GM23338 (cell line): Measurements from ENCODE around the gene SLC35F4. TPM values are rescaled to one million over a fixed set of nuclear protein-coding genes. Genes with fewer than 3 reads are reported as not detected.

Experiments
- ATAC-seq: fragments of 200-7000 bp; cut with Tn5 transposase; 3 replicates; pipeline ENCODE4 v1.9.1; 2020
- DNase-seq: peaks from one replicate; pipeline ENCODE4 v3.0.0-alpha.2; 2015; ENCODE audit warnings: low spot score
- H2AFZ ChIP-seq: fragments of 200-600 bp; sonication (generic); 2 replicates; pipeline ENCODE4 v1.8.0; 2016; ENCODE audit warnings: antibody characterized with exemption, mild to moderate bottlenecking, moderate library complexity
- H3F3A ChIP-seq: fragments of 200-600 bp; sonication (generic); replicated peaks from 2 replicates; pipeline ENCODE4 v1.8.0; 2017; ENCODE audit warnings: antibody characterized with exemption, mixed run types, low read depth
- H3K27ac ChIP-seq: fragments of 200-600 bp; sonication (generic); 2 replicates; pipeline ENCODE4 v1.6.1; 2016; ENCODE audit warnings: low read depth
- H3K27me3 ChIP-seq: fragments of 200-600 bp; sonication (generic); 2 replicates; pipeline ENCODE4 v1.8.0; 2016; ENCODE audit warnings: mild to moderate bottlenecking, mixed run types, moderate library complexity; ENCODE audit not compliant: insufficient read depth
- H3K36me3 ChIP-seq: fragments of 200-600 bp; sonication (generic); 2 replicates; pipeline ENCODE4 v1.8.0; 2016; ENCODE audit warnings: mild to moderate bottlenecking; ENCODE audit not compliant: insufficient read depth
- H3K4me1 ChIP-seq: fragments of 200-600 bp; sonication (generic); 2 replicates; pipeline ENCODE4 v1.8.0; 2016; ENCODE audit warnings: mild to moderate bottlenecking, moderate library complexity; ENCODE audit not compliant: insufficient read depth
- H3K4me2 ChIP-seq: fragments of 200-600 bp; sonication (generic); 2 replicates; pipeline ENCODE4 v1.7.1; 2017; ENCODE audit warnings: mixed run types
- H3K4me3 ChIP-seq: fragments of 200-600 bp; sonication (generic); 2 replicates; pipeline ENCODE4 v1.6.1; 2016; ENCODE audit warnings: mixed run types
- H3K79me2 ChIP-seq: fragments of 200-600 bp; sonication (generic); replicated peaks from 2 replicates; pipeline ENCODE4 v1.8.0; 2017; ENCODE audit warnings: mild to moderate bottlenecking; ENCODE audit not compliant: insufficient read depth
- H3K9me2 ChIP-seq: fragments of 200-600 bp; sonication (generic); 2 replicates; pipeline ENCODE4 v1.8.0; 2017; ENCODE audit not compliant: insufficient read depth
- H4K20me1 ChIP-seq: fragments of 200-600 bp; sonication (generic); replicated peaks from 2 replicates; pipeline ENCODE4 v1.8.0; 2017; ENCODE audit warnings: mild to moderate bottlenecking; ENCODE audit not compliant: insufficient read depth
- H3K27ac Mint-ChIP-seq: 2 replicates; pipeline ENCODE4 v1.8.0; 2020; ENCODE audit warnings: inconsistent platforms, mild to moderate bottlenecking, moderate library complexity, mixed read lengths
- H3K27me3 Mint-ChIP-seq: 3 replicates; pipeline ENCODE4 v1.8.0; 2022; ENCODE audit warnings: low read depth, mild to moderate bottlenecking, moderate library complexity, mixed read lengths, inconsistent platforms; ENCODE audit not compliant: insufficient read depth, poor library complexity
- H3K36me3 Mint-ChIP-seq: 3 replicates; pipeline ENCODE4 v1.8.0; 2021; ENCODE audit warnings: low read depth, mild to moderate bottlenecking, inconsistent platforms, moderate library complexity, mixed read lengths
- H3K4me1 Mint-ChIP-seq: 3 replicates; pipeline ENCODE4 v1.8.0; 2020; ENCODE audit warnings: mild to moderate bottlenecking, inconsistent platforms, mixed read lengths
- H3K4me3 Mint-ChIP-seq: 3 replicates; pipeline ENCODE4 v1.8.0; 2021; ENCODE audit warnings: moderate library complexity, mild to moderate bottlenecking, inconsistent platforms, mixed read lengths
- H3K9me3 Mint-ChIP-seq: 3 replicates; pipeline ENCODE4 v1.8.0; 2020; ENCODE audit warnings: moderate library complexity, mild to moderate bottlenecking, inconsistent platforms, mixed read lengths
- CREB1 ChIP-seq: fragments of 250-450 bp; sonication (Bioruptor Pico); IDR thresholded peaks from 2 replicates; pipeline ENCODE4 v1.5.0; 2020; ENCODE audit warnings: low read depth, mild to moderate bottlenecking, moderate library complexity
- CTCF ChIP-seq, 2 experiments: fragments of 200-600 bp in 1 of 2; sonication (generic) in 1 of 2; conservative IDR thresholded peaks; 2 replicates each; pipeline versions ENCODE4 v1.5.1 to v1.6.1; 2016 to 2017; ENCODE audit warnings: antibody characterized with exemption in 2 of 2, low read depth in 2 of 2, mild to moderate bottlenecking in 2 of 2, moderate library complexity in 1 of 2
- EZH2 ChIP-seq: fragments of 200-600 bp; sonication (generic); IDR thresholded peaks from one replicate; pipeline ENCODE4 v1.8.0; 2017; ENCODE audit warnings: antibody characterized with exemption, mild to moderate bottlenecking, low read depth; ENCODE audit not compliant: unreplicated experiment
- EZH2phosphoT487 ChIP-seq: fragments of 200-600 bp; sonication (generic); IDR thresholded peaks from one replicate; pipeline ENCODE4 v1.8.1; 2018; ENCODE audit warnings: antibody characterized with exemption; ENCODE audit not compliant: unreplicated experiment
- NANOG ChIP-seq: IDR thresholded peaks from 2 replicates; pipeline ENCODE4 v1.6.1; 2016; ENCODE audit warnings: antibody characterized with exemption, borderline replicate concordance
- POLR2AphosphoS5 ChIP-seq: IDR thresholded peaks from 2 replicates; pipeline ENCODE4 v1.6.1; 2016; ENCODE audit warnings: antibody characterized with exemption, low read depth
- REST ChIP-seq: IDR thresholded peaks from one replicate; pipeline ENCODE4 v1.6.1; 2018; ENCODE audit warnings: antibody characterized with exemption; ENCODE audit not compliant: unreplicated experiment
- ZNF114 ChIP-seq: fragments of 250-450 bp; sonication (Bioruptor Pico); IDR thresholded peaks from 2 replicates; pipeline ENCODE4 v1.5.0; 2020; ENCODE audit warnings: mild to moderate bottlenecking, moderate library complexity
- ZNF331 ChIP-seq: fragments of 250-450 bp; sonication (Bioruptor Pico); IDR thresholded peaks from 2 replicates; pipeline ENCODE4 v1.5.0; 2020; ENCODE audit warnings: low read depth, mild to moderate bottlenecking, moderate library complexity
- polyA plus RNA-seq: library from polyadenylated mRNA; unstranded; fragments of >200 nt; fragmentation: Nextera tagmentation; extraction: Ambion mirVana; gene quantifications from 2 replicates; pipeline ENCODE4 v1.2.1, GENCODE V29; 2016
- total RNA-seq: library from RNA; depleted of rRNA; stranded (reverse); fragments of >200 nt; shearing (Covaris generic); gene quantifications from 2 replicates; pipeline ENCODE4 v1.2.3, GENCODE V29; 2014
- TF ChIP-seq, protein P1 (sequence below): fragments of 250-450 bp; sonication (Bioruptor Pico); IDR thresholded peaks from 2 replicates; pipeline ENCODE4 v1.5.0; 2020; ENCODE audit warnings: mild to moderate bottlenecking, moderate library complexity

Gene SLC35F4
- total and polyA plus RNA-seq, 2 experiments from 2014 or later, result 0.10 TPM; not detected in 1

DNA sequence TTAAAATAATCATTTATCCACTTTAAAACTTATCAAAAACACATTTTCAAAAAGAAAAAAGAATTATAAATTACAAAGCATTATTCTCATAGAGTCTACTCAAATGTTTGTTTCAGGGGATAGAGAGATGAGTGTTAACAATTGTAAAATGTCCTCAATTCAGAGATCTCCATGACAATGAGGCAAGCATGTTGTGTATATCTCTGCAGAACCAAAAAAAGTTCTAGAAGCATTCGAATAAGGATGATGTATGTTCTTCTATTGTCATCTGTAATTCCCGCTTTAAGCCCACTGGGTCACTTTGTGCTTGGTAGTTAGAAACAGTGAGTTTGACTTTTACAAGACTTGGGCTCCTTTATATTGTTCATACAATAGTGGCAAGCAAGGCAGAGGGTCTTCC is 298.7 kb downstream of the SLC35F4 start (continued):
- TF ChIP-seq CTCF (conservative IDR thresholded peaks at IDR 0.05; ENCODE audit: low read depth in 2 of 2) (no peak), REST (no peak), EZH2phosphoT487 (no peak), CREB1 (CRISPR knock-in tag) (no peak), EZH2 (no peak)

- Histone ChIP-seq H3K36me3 (no peaks in the 10 kb centered on the region), H3K4me2 (no peak overlapping the region), H3K27me3 (no peaks in the 10 kb centered on the region), H3F3A (no peaks in the 10 kb centered on the region), H4K20me1 (no peaks in the 10 kb centered on the region), H3K4me1 (no peaks in the 10 kb centered on the region), H3K79me2 (no peaks in the 10 kb centered on the region), H3K9me2 (no peaks in the 10 kb centered on the region; the same call in 1 of the 2 replicates), H2AFZ (no peak overlapping the region), H3K27ac (no peak overlapping the region), H3K4me3 (no peak overlapping the region)
- Mint-ChIP-seq H3K36me3 (no peaks in the 10 kb centered on the region), H3K27ac (no peak overlapping the region), H3K4me3 (no peak overlapping the region), H3K4me1 (no peaks in the 10 kb centered on the region), H3K9me3 (no peaks in the 10 kb centered on the region), H3K27me3 (no peaks in the 10 kb centered on the region)
- DNase-seq (no peak), ATAC-seq (no peak)
- TF ChIP-seq POLR2AphosphoS5 (no peak), NANOG (no peak), EZH2phosphoT487 (no peak), REST (no peak), CREB1 (CRISPR knock-in tag) (no peak), ZNF331 (CRISPR knock-in tag) (no peak), ZNF114 (CRISPR knock-in tag) (no peak)
- TF ChIP-seq, protein P1, sequence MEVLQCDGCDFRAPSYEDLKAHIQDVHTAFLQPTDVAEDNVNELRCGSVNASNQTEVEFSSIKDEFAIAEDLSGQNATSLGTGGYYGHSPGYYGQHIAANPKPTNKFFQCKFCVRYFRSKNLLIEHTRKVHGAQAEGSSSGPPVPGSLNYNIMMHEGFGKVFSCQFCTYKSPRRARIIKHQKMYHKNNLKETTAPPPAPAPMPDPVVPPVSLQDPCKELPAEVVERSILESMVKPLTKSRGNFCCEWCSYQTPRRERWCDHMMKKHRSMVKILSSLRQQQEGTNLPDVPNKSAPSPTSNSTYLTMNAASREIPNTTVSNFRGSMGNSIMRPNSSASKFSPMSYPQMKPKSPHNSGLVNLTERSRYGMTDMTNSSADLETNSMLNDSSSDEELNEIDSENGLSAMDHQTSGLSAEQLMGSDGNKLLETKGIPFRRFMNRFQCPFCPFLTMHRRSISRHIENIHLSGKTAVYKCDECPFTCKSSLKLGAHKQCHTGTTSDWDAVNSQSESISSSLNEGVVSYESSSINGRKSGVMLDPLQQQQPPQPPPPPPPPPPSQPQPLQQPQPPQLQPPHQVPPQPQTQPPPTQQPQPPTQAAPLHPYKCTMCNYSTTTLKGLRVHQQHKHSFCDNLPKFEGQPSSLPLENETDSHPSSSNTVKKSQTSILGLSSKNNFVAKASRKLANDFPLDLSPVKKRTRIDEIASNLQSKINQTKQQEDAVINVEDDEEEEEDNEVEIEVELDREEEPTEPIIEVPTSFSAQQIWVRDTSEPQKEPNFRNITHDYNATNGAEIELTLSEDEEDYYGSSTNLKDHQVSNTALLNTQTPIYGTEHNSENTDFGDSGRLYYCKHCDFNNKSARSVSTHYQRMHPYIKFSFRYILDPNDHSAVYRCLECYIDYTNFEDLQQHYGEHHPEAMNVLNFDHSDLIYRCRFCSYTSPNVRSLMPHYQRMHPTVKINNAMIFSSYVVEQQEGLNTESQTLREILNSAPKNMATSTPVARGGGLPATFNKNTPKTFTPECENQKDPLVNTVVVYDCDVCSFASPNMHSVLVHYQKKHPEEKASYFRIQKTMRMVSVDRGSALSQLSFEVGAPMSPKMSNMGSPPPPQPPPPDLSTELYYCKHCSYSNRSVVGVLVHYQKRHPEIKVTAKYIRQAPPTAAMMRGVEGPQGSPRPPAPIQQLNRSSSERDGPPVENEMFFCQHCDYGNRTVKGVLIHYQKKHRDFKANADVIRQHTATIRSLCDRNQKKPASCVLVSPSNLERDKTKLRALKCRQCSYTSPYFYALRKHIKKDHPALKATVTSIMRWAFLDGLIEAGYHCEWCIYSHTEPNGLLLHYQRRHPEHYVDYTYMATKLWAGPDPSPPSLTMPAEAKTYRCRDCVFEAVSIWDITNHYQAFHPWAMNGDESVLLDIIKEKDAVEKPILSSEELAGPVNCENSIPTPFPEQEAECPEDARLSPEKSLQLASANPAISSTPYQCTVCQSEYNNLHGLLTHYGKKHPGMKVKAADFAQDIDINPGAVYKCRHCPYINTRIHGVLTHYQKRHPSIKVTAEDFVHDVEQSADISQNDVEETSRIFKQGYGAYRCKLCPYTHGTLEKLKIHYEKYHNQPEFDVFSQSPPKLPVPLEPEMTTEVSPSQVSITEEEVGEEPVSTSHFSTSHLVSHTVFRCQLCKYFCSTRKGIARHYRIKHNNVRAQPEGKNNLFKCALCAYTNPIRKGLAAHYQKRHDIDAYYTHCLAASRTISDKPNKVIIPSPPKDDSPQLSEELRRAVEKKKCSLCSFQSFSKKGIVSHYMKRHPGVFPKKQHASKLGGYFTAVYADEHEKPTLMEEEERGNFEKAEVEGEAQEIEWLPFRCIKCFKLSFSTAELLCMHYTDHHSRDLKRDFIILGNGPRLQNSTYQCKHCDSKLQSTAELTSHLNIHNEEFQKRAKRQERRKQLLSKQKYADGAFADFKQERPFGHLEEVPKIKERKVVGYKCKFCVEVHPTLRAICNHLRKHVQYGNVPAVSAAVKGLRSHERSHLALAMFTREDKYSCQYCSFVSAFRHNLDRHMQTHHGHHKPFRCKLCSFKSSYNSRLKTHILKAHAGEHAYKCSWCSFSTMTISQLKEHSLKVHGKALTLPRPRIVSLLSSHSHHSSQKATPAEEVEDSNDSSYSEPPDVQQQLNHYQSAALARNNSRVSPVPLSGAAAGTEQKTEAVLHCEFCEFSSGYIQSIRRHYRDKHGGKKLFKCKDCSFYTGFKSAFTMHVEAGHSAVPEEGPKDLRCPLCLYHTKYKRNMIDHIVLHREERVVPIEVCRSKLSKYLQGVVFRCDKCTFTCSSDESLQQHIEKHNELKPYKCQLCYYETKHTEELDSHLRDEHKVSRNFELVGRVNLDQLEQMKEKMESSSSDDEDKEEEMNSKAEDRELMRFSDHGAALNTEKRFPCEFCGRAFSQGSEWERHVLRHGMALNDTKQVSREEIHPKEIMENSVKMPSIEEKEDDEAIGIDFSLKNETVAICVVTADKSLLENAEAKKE (CRISPR knock-in tag), result no peak
These were observed 305.2 kb downstream of the SLC35F4 start for GRCh38 chr14:57560681-57561080.
